SK-N-MC (cell line): ENCODE data around the gene LRRC28.

Source experiments
- DNase-seq: peaks from one replicate; pipeline ENCODE4 v3.0.0-alpha.2; 2011; ENCODE audit warnings: low read depth, low spot score
- H3K27ac ChIP-seq: fragments of 200-600 bp; sonication (generic); 2 replicates; pipeline ENCODE4 v1.5.1; 2016; ENCODE audit warnings: mixed run types
- H3K36me3 ChIP-seq: fragments of 200-600 bp; sonication (generic); 2 replicates; pipeline ENCODE4 v1.6.1; 2017; ENCODE audit warnings: antibody characterized with exemption, low read length, mixed read lengths; ENCODE audit not compliant: insufficient read depth
- H3K4me3 ChIP-seq: fragments of 200-600 bp; sonication (generic); 2 replicates; pipeline ENCODE4 v1.5.1; 2016
- H3K9ac ChIP-seq: fragments of 200-600 bp; sonication (generic); 2 replicates; pipeline ENCODE4 v1.8.0; 2017; ENCODE audit warnings: mixed run types, mixed read lengths; ENCODE audit not compliant: insufficient read length
- H3K9me3 ChIP-seq: fragments of 200-600 bp; sonication (generic); 2 replicates; pipeline ENCODE4 v1.6.1; 2017; ENCODE audit warnings: low read depth, mild to moderate bottlenecking, antibody characterized with exemption, low read length, moderate library complexity, mixed read lengths
- EZH2 ChIP-seq: fragments of 200-600 bp; sonication (generic); IDR thresholded peaks from one replicate; pipeline ENCODE4 v1.6.1; 2017; ENCODE audit warnings: antibody characterized with exemption
- FOXP2 ChIP-seq: optimal IDR thresholded peaks from 2 replicates; pipeline ENCODE3; 2011; ENCODE audit warnings: mild to moderate bottlenecking, moderate library complexity; ENCODE audit not compliant: insufficient read depth; ENCODE audit errors: extremely low read length, control extremely low read depth
- POLR2AphosphoS5 ChIP-seq: IDR thresholded peaks from 2 replicates; pipeline ENCODE4 v1.6.1; 2012; ENCODE audit warnings: mild to moderate bottlenecking, low read depth, low read length, borderline replicate concordance

Gene LRRC28

GRCh38 chr15:99241752-99242151 is 9.5 kb upstream of the LRRC28 start:
- H3K9ac ChIP-seq, result no peak overlapping the region
- no peak for DNase-seq
- H3K27ac ChIP-seq, result no peak overlapping the region
- no peak for TF ChIP-seq EZH2
- no peaks in the 10 kb centered on the region; the same call in 1 of the 2 replicates for H3K36me3 ChIP-seq
- no peaks in the 10 kb centered on the region for H3K9me3 ChIP-seq
- H3K4me3 ChIP-seq, result no peak overlapping the region

- Histone ChIP-seq H3K9me3 (no peaks in the 10 kb centered on the region), H3K9ac (no peak overlapping the region), H3K36me3 (no peaks in the 10 kb centered on the region; the same call in 1 of the 2 replicates), H3K4me3 (no peak overlapping the region), H3K27ac (no peak overlapping the region)
- no peak for DNase-seq
- no peak for TF ChIP-seq FOXP2
- TF ChIP-seq POLR2AphosphoS5, result no peak
Measured at GRCh38 chr15:99244306-99244705, 7.0 kb upstream of the LRRC28 start.

GRCh38 chr15:99247062-99247461 is 4.2 kb upstream of the LRRC28 start:
- Histone ChIP-seq H3K9me3 (no peaks in the 10 kb centered on the region), H3K27ac (no peak overlapping the region), H3K9ac (no peak overlapping the region), H3K4me3 (no peak overlapping the region), H3K36me3 (no peaks in the 10 kb centered on the region)
- DNase-seq, result no peak
- TF ChIP-seq FOXP2 (no peak), EZH2 (no peak), POLR2AphosphoS5 (no peak)

GRCh38 chr15:99248000-99248715 is 3.1 kb upstream of the LRRC28 start:
- DNase-seq, result no peak
- Histone ChIP-seq H3K4me3 (peak overlapping the region; percentile 89), H3K27ac (no peak overlapping the region), H3K9me3 (no peaks in the 10 kb centered on the region), H3K9ac (peak overlapping the region; percentile 92), H3K36me3 (no peaks in the 10 kb centered on the region)
- TF ChIP-seq POLR2AphosphoS5, result no peak
- TF ChIP-seq EZH2, result no peak
- TF ChIP-seq FOXP2, result no peak

- no peak for TF ChIP-seq EZH2
- peak; percentile 71 for TF ChIP-seq POLR2AphosphoS5
- TF ChIP-seq FOXP2, result peak; percentile 49
- DNase-seq, result peak; percentile 98
Measured at GRCh38 chr15:99249270-99249841, 1.9 kb upstream of the LRRC28 start, which contains the start of gene TTC23. TSS of gene TTC23 (minus strand) at chr15:99249581. CDS start at chr15:99228712, 20,869 bp downstream.

GRCh38 chr15:99250001-99250400 is 1.3 kb upstream of the LRRC28 start:
- peak overlapping the region; percentile 92 for H3K9ac ChIP-seq

More at GRCh38 chr15:99249270-99249841, 1.9 kb upstream of the LRRC28 start, which contains the start of gene TTC23:
- no peaks in the 10 kb centered on the region for H3K36me3 ChIP-seq
- peak within 1 kb of the TSS; percentile 98 for H3K27ac ChIP-seq
- no peaks in the 10 kb centered on the region for H3K9me3 ChIP-seq
- peak within 1 kb of the TSS; percentile 92 for H3K9ac ChIP-seq
- peak within 1 kb of the TSS; percentile 89 for H3K4me3 ChIP-seq

GRCh38 chr15:99250494-99250856 is 806 bp upstream of the LRRC28 start:
- Histone ChIP-seq H3K9me3 (no peaks in the 10 kb centered on the region), H3K36me3 (no peaks in the 10 kb centered on the region), H3K4me3 (peak overlapping the region; percentile 89), H3K27ac (peak overlapping the region; percentile 98), H3K9ac (peak overlapping the region; percentile 92)
- no peak for TF ChIP-seq FOXP2
- TF ChIP-seq POLR2AphosphoS5, result no peak
- no peak for TF ChIP-seq EZH2
- DNase-seq, result no peak

More at GRCh38 chr15:99250001-99250400, 1.3 kb upstream of the LRRC28 start:
- Histone ChIP-seq H3K9me3 (no peaks in the 10 kb centered on the region), H3K4me3 (peak overlapping the region; percentile 89), H3K36me3 (no peaks in the 10 kb centered on the region), H3K27ac (peak overlapping the region; percentile 98)
- no peak for TF ChIP-seq POLR2AphosphoS5
- TF ChIP-seq FOXP2, result no peak
- TF ChIP-seq EZH2, result no peak
- DNase-seq, result no peak

GRCh38 chr15:99252326-99252725 is 1.0 kb downstream of the LRRC28 start:
- no peak for TF ChIP-seq FOXP2
- TF ChIP-seq EZH2, result no peak
- no peak for TF ChIP-seq POLR2AphosphoS5
- Histone ChIP-seq H3K4me3 (peak overlapping the region; percentile 86), H3K9ac (peak overlapping the region; percentile 86), H3K27ac (no peak overlapping the region), H3K9me3 (no peaks in the 10 kb centered on the region), H3K36me3 (no peaks in the 10 kb centered on the region)
- no peak for DNase-seq
